HG03196 (cell line): ENCODE measurements around the gene MACROD1.

Source experiments
- ATAC-seq: cut with Tn5 transposase; IDR thresholded peaks from one replicate; pipeline ENCODE4 v1.9.1; 2021; ENCODE audit not compliant: unreplicated experiment

Gene MACROD1

GRCh38 chr11:64093233-64094039 lies 72.5 kb downstream of the MACROD1 start:
- no peak for ATAC-seq

- no peak for ATAC-seq
Measured at GRCh38 chr11:64092761-64093136, 73.2 kb downstream of the MACROD1 start.

GRCh38 chr11:64092111-64092760 lies 73.7 kb downstream of the MACROD1 start:
- ATAC-seq, result no peak

GRCh38 chr11:64090806-64091516 lies 75.0 kb downstream of the MACROD1 start:
- no peak for ATAC-seq

GRCh38 chr11:64089915-64090805 lies 75.8 kb downstream of the MACROD1 start:
- no peak for ATAC-seq

- ATAC-seq, result no peak
Measured at GRCh38 chr11:64089493-64089892, 76.4 kb downstream of the MACROD1 start.

GRCh38 chr11:64089027-64089360 lies 76.9 kb downstream of the MACROD1 start:
- no peak for ATAC-seq

GRCh38 chr11:64088162-64089026 lies 77.5 kb downstream of the MACROD1 start:
- no peak for ATAC-seq

GRCh38 chr11:64086258-64087123 lies 79.4 kb downstream of the MACROD1 start:
- ATAC-seq, result no peak

- ATAC-seq, result no peak
Measured at GRCh38 chr11:64085906-64086257, 80.0 kb downstream of the MACROD1 start.

- ATAC-seq, result no peak
Measured at GRCh38 chr11:64084951-64085710, 80.8 kb downstream of the MACROD1 start.

GRCh38 chr11:64084146-64084950 lies 81.6 kb downstream of the MACROD1 start:
- ATAC-seq, result no peak

GRCh38 chr11:64083398-64084080 lies 82.4 kb downstream of the MACROD1 start:
- ATAC-seq, result no peak

- no peak for ATAC-seq
Measured at GRCh38 chr11:64081745-64082442, 84.0 kb downstream of the MACROD1 start.

GRCh38 chr11:64080390-64080789 lies 85.5 kb downstream of the MACROD1 start:
- no peak for ATAC-seq

GRCh38 chr11:64078905-64079304 lies 87.0 kb downstream of the MACROD1 start:
- no peak for ATAC-seq

- no peak for ATAC-seq
Measured at GRCh38 chr11:64078284-64078683, 87.6 kb downstream of the MACROD1 start.
